ENCODE measurements around the gene SENP1. TPM values are rescaled to one million over a fixed set of nuclear protein-coding genes. Genes with fewer than 3 reads are reported as not detected.

SENP1 gene
- total RNA-seq, 1 donor = 23.9 TPM

- no peak overlapping the region for H3K4me3 ChIP-seq (ENCODE audit: insufficient read depth, low read length)
- DNase-seq (ENCODE audit: insufficient read length, low spot score, missing footprints) = no peak
- no peak overlapping the region for H3K27ac ChIP-seq (ENCODE audit: low read depth, low read length)
- H3K4me2 ChIP-seq (ENCODE audit: insufficient read depth, low read length) = no peak overlapping the region
- H3K79me2 ChIP-seq (ENCODE audit: insufficient read depth, low read length) = no peaks in the 10 kb centered on the region
- no peaks in the 10 kb centered on the region for H4K20me1 ChIP-seq (ENCODE audit: insufficient read depth, low read length)
- H3K36me3 ChIP-seq (ENCODE audit: insufficient read depth, low read length) = peaks cover 37% of the 10 kb centered on the region
- TF ChIP-seq, protein P1, sequence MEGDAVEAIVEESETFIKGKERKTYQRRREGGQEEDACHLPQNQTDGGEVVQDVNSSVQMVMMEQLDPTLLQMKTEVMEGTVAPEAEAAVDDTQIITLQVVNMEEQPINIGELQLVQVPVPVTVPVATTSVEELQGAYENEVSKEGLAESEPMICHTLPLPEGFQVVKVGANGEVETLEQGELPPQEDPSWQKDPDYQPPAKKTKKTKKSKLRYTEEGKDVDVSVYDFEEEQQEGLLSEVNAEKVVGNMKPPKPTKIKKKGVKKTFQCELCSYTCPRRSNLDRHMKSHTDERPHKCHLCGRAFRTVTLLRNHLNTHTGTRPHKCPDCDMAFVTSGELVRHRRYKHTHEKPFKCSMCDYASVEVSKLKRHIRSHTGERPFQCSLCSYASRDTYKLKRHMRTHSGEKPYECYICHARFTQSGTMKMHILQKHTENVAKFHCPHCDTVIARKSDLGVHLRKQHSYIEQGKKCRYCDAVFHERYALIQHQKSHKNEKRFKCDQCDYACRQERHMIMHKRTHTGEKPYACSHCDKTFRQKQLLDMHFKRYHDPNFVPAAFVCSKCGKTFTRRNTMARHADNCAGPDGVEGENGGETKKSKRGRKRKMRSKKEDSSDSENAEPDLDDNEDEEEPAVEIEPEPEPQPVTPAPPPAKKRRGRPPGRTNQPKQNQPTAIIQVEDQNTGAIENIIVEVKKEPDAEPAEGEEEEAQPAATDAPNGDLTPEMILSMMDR (IDR thresholded peaks at IDR 0.05; ENCODE audit: extremely low read depth, low read depth, low read length) = no peak
- H2AFZ ChIP-seq (ENCODE audit: low read length) = no peak overlapping the region
- H3K9me3 ChIP-seq (ENCODE audit: low read depth, low read length) = no peaks in the 10 kb centered on the region
- peaks cover 3% of the 10 kb centered on the region for H3K4me1 ChIP-seq (ENCODE audit: insufficient read depth, low read length)
- H3K27me3 ChIP-seq (ENCODE audit: insufficient read depth, low read length) = no peaks in the 10 kb centered on the region
Measured at GRCh38 chr12:48084066-48084465, 21.8 kb downstream of the SENP1 start.

DNA sequence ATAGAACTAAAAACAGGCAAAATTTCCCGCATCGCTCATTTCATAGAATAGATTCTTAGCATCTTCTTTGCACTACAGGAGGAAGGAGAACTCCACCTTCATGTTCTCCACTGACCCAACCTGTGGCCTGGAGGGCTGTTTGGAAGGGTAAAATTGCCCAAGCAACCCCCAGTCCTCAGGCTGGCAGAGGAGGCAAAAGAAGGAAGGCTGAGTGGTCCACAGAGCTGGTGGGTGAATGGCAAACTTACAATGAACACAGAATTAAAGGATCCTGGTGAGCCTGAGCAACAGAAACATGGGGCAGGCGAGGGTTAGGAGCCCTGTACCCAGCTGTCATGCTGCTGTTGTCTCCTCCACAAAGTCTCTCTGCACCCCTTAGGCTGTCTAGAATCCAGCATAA is 25.1 kb downstream of the SENP1 start:
- no peak overlapping the region for H3K4me3 ChIP-seq (ENCODE audit: insufficient read depth, low read length)
- H4K20me1 ChIP-seq (ENCODE audit: insufficient read depth, low read length) = no peaks in the 10 kb centered on the region
- no peak overlapping the region for H2AFZ ChIP-seq (ENCODE audit: low read length)
- no peaks in the 10 kb centered on the region for H3K27me3 ChIP-seq (ENCODE audit: insufficient read depth, low read length)
- H3K36me3 ChIP-seq (ENCODE audit: insufficient read depth, low read length) = peaks cover 22% of the 10 kb centered on the region
- H3K4me1 ChIP-seq (ENCODE audit: insufficient read depth, low read length) = peaks cover 10% of the 10 kb centered on the region
- H3K9me3 ChIP-seq (ENCODE audit: low read depth, low read length) = no peaks in the 10 kb centered on the region
- no peak for DNase-seq (ENCODE audit: insufficient read length, low spot score, missing footprints)
- H3K4me2 ChIP-seq (ENCODE audit: insufficient read depth, low read length) = no peak overlapping the region
- TF ChIP-seq, protein P1 (IDR thresholded peaks at IDR 0.05; ENCODE audit: extremely low read depth, low read depth, low read length) = no peak
- H3K79me2 ChIP-seq (ENCODE audit: insufficient read depth, low read length) = no peaks in the 10 kb centered on the region
- no peak overlapping the region for H3K27ac ChIP-seq (ENCODE audit: low read depth, low read length)

GRCh38 chr12:48080285-48080684 is 25.6 kb downstream of the SENP1 start:
- no peaks in the 10 kb centered on the region for H3K9me3 ChIP-seq (ENCODE audit: low read depth, low read length)
- DNase-seq (ENCODE audit: insufficient read length, low spot score, missing footprints) = no peak
- no peak overlapping the region for H3K4me3 ChIP-seq (ENCODE audit: insufficient read depth, low read length)
- H3K27ac ChIP-seq (ENCODE audit: low read depth, low read length) = no peak overlapping the region
- H3K79me2 ChIP-seq (ENCODE audit: insufficient read depth, low read length) = no peaks in the 10 kb centered on the region
- H3K4me2 ChIP-seq (ENCODE audit: insufficient read depth, low read length) = no peak overlapping the region
- TF ChIP-seq, protein P1 (IDR thresholded peaks at IDR 0.05; ENCODE audit: extremely low read depth, low read depth, low read length) = no peak
- H3K4me1 ChIP-seq (ENCODE audit: insufficient read depth, low read length) = peaks cover 10% of the 10 kb centered on the region
- no peaks in the 10 kb centered on the region for H3K27me3 ChIP-seq (ENCODE audit: insufficient read depth, low read length)
- no peak overlapping the region for H2AFZ ChIP-seq (ENCODE audit: low read length)
- peaks cover 19% of the 10 kb centered on the region for H3K36me3 ChIP-seq (ENCODE audit: insufficient read depth, low read length)
- H4K20me1 ChIP-seq (ENCODE audit: insufficient read depth, low read length) = no peaks in the 10 kb centered on the region

DNA sequence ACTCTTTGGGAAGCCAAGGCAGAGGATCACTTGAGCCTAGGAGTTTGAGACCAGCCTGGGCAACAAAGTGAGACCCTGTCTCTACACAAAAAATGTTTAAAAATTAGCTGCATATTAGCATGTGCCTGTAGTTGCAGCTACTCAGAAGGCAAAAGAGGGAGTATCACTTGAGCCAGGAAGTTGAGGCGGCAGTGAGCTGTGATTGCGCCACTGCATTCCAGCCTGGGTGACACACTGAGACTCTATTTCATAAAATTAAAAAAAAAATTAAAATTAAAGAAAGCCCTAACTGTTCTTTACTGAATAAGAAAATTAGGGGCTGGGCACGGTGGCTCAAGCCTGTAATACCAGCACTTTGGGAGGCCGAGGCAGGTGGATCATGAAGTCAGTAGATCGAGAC is 27.0 kb downstream of the SENP1 start:
- Histone ChIP-seq H3K27ac (ENCODE audit: low read depth, low read length) (peak overlapping the region; percentile 49), H3K27me3 (ENCODE audit: insufficient read depth, low read length) (no peaks in the 10 kb centered on the region), H3K9me3 (ENCODE audit: low read depth, low read length) (no peaks in the 10 kb centered on the region), H4K20me1 (ENCODE audit: insufficient read depth, low read length) (no peaks in the 10 kb centered on the region), H3K79me2 (ENCODE audit: insufficient read depth, low read length) (no peaks in the 10 kb centered on the region), H3K4me2 (ENCODE audit: insufficient read depth, low read length) (peak overlapping the region; percentile 53), H3K36me3 (ENCODE audit: insufficient read depth, low read length) (peaks cover 21% of the 10 kb centered on the region), H3K4me1 (ENCODE audit: insufficient read depth, low read length) (peaks cover 10% of the 10 kb centered on the region), H2AFZ (ENCODE audit: low read length) (peak overlapping the region; percentile 72), H3K4me3 (ENCODE audit: insufficient read depth, low read length) (no peak overlapping the region)
- TF ChIP-seq, protein P1 (IDR thresholded peaks at IDR 0.05; ENCODE audit: extremely low read depth, low read depth, low read length) = no peak
- peak; percentile 27 for DNase-seq (ENCODE audit: insufficient read length, low spot score, missing footprints)

All from osteoblast (primary cell).